ENCODE results near the gene NHERF2. TPM values are rescaled to one million over a fixed set of nuclear protein-coding genes. Genes with fewer than 3 reads are reported as not detected.

Gene NHERF2
- total and polyA plus RNA-seq, 9 of the 15 experiments (the other 6 are each of a cell fraction or from before 2014, with no cell fraction given), result 0.15 to 42.0 (median 12.5) TPM

DNA sequence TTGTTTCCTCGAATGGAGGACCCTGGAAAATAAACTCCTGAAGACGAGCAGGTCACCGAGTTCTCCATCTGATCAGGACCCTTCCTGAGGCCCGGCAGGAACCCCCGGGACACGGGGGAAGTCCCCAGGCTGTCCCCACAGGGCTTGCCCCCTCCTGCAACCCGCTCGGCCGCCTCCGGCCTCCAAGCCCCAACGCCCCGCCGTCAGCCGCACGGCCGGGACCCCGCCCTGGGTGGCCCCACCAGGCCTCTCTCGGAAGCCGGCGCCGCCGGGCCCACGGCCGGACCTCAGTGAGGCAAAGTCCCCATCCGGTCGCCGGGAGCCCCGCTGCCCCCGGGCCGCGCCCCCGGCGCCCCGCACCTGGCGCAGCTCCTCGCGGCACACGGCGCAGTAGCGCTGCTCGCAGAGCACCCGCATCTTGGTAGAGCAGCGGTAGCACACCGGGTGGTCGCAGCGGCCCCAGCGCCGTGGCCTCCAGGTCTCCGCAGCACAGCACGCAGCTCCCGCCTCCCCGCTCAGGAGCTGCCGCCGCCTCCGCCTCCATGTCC is 17.5 kb upstream of the NHERF2 start (continued):
- TF ChIP-seq, protein P1, sequence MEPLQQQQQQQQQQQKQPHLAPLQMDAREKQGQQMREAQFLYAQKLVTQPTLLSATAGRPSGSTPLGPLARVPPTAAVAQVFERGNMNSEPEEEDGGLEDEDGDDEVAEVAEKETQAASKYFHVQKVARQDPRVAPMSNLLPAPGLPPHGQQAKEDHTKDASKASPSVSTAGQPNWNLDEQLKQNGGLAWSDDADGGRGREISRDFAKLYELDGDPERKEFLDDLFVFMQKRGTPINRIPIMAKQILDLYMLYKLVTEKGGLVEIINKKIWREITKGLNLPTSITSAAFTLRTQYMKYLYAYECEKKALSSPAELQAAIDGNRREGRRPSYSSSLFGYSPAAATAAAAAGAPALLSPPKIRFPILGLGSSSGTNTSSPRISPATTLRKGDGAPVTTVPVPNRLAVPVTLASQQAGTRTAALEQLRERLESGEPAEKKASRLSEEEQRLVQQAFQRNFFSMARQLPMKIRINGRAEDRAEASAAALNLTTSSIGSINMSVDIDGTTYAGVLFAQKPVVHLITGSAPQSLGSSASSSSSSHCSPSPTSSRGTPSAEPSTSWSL (CRISPR knock-in tag; IDR thresholded peaks at IDR 0.05; ENCODE audit: borderline replicate concordance), result no peak
- TF ChIP-seq, protein P2, sequence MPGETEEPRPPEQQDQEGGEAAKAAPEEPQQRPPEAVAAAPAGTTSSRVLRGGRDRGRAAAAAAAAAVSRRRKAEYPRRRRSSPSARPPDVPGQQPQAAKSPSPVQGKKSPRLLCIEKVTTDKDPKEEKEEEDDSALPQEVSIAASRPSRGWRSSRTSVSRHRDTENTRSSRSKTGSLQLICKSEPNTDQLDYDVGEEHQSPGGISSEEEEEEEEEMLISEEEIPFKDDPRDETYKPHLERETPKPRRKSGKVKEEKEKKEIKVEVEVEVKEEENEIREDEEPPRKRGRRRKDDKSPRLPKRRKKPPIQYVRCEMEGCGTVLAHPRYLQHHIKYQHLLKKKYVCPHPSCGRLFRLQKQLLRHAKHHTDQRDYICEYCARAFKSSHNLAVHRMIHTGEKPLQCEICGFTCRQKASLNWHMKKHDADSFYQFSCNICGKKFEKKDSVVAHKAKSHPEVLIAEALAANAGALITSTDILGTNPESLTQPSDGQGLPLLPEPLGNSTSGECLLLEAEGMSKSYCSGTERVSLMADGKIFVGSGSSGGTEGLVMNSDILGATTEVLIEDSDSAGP (CRISPR knock-in tag; IDR thresholded peaks at IDR 0.05), result no peak
- TF ChIP-seq ZZZ3 (IDR thresholded peaks at IDR 0.05) (no peak), MAFF (IDR thresholded peaks at IDR 0.05; ENCODE audit: low read length) (no peak), SAP30 (IDR thresholded peaks at IDR 0.05; ENCODE audit: borderline replicate concordance, insufficient read depth, low read depth, low read length, poor library complexity, severe bottlenecking) (no peak), ZSCAN29 (IDR thresholded peaks at IDR 0.05) (no peak), SPI1 (IDR thresholded peaks at IDR 0.05; ENCODE audit: borderline replicate concordance, low read depth, low read length) (no peak), FOXK2 (conservative IDR thresholded peaks at IDR 0.05 in 1 of 2, IDR thresholded peaks at IDR 0.05 in 1 of 2; ENCODE audit: low read depth in 2 of 2) (no peak), STAG1 (CRISPR knock-in tag; IDR thresholded peaks at IDR 0.05; ENCODE audit: borderline replicate concordance) (no peak), KDM4B (IDR thresholded peaks at IDR 0.05; ENCODE audit: borderline replicate concordance in 2 of 2, low read depth in 1 of 2) (no peak)
- TF ChIP-seq, protein P3, sequence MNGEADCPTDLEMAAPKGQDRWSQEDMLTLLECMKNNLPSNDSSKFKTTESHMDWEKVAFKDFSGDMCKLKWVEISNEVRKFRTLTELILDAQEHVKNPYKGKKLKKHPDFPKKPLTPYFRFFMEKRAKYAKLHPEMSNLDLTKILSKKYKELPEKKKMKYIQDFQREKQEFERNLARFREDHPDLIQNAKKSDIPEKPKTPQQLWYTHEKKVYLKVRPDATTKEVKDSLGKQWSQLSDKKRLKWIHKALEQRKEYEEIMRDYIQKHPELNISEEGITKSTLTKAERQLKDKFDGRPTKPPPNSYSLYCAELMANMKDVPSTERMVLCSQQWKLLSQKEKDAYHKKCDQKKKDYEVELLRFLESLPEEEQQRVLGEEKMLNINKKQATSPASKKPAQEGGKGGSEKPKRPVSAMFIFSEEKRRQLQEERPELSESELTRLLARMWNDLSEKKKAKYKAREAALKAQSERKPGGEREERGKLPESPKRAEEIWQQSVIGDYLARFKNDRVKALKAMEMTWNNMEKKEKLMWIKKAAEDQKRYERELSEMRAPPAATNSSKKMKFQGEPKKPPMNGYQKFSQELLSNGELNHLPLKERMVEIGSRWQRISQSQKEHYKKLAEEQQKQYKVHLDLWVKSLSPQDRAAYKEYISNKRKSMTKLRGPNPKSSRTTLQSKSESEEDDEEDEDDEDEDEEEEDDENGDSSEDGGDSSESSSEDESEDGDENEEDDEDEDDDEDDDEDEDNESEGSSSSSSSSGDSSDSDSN (IDR thresholded peaks at IDR 0.05; ENCODE audit: borderline replicate concordance in 1 of 2, low read depth in 2 of 2, low read length in 2 of 2), result 0 out of 4 replicates have a peak, but pooled peaks of 1 of the 2 experiments have one; percentile 32
- TF ChIP-seq, protein P4, sequence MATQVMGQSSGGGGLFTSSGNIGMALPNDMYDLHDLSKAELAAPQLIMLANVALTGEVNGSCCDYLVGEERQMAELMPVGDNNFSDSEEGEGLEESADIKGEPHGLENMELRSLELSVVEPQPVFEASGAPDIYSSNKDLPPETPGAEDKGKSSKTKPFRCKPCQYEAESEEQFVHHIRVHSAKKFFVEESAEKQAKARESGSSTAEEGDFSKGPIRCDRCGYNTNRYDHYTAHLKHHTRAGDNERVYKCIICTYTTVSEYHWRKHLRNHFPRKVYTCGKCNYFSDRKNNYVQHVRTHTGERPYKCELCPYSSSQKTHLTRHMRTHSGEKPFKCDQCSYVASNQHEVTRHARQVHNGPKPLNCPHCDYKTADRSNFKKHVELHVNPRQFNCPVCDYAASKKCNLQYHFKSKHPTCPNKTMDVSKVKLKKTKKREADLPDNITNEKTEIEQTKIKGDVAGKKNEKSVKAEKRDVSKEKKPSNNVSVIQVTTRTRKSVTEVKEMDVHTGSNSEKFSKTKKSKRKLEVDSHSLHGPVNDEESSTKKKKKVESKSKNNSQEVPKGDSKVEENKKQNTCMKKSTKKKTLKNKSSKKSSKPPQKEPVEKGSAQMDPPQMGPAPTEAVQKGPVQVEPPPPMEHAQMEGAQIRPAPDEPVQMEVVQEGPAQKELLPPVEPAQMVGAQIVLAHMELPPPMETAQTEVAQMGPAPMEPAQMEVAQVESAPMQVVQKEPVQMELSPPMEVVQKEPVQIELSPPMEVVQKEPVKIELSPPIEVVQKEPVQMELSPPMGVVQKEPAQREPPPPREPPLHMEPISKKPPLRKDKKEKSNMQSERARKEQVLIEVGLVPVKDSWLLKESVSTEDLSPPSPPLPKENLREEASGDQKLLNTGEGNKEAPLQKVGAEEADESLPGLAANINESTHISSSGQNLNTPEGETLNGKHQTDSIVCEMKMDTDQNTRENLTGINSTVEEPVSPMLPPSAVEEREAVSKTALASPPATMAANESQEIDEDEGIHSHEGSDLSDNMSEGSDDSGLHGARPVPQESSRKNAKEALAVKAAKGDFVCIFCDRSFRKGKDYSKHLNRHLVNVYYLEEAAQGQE (IDR thresholded peaks at IDR 0.05; ENCODE audit: borderline replicate concordance), result no peak
- TF ChIP-seq, protein P4 (CRISPR knock-in tag; IDR thresholded peaks at IDR 0.05; ENCODE audit: low read depth), result peak; percentile 44; the same call in 1 of the 2 replicates

All from K562 (cell line).